Smooth muscle cell (in vitro differentiated cells): ENCODE measurements around the gene TCERG1L. TPM values are rescaled to one million over a fixed set of nuclear protein-coding genes. Genes with fewer than 3 reads are reported as not detected.

Source experiments
- DNase-seq: peaks from one replicate; lab custom pipeline; 2025; ENCODE audit not compliant: unreplicated experiment; lab: John Stamatoyannopoulos, UW
- H2AFZ ChIP-seq: fragments of 200-600 bp; sonication (generic); 2 replicates; pipeline ENCODE4 v1.6.0; 2016; ENCODE audit warnings: antibody characterized with exemption, low read depth, mild to moderate bottlenecking
- H3F3A ChIP-seq: fragments of 200-600 bp; sonication (generic); 2 replicates; pipeline ENCODE4 v1.6.0; 2017; ENCODE audit warnings: antibody characterized with exemption, low read depth
- H3K27ac ChIP-seq: fragments of 200-600 bp; sonication (generic); 2 replicates; pipeline ENCODE4 v1.5.1; 2016; ENCODE audit warnings: low read depth, mild to moderate bottlenecking
- H3K27me3 ChIP-seq: fragments of 200-600 bp; sonication (generic); 2 replicates; pipeline ENCODE4 v1.6.1; 2016; ENCODE audit warnings: low read depth, mild to moderate bottlenecking
- H3K36me3 ChIP-seq: fragments of 200-600 bp; sonication (generic); 2 replicates; pipeline ENCODE4 v1.5.1; 2016; ENCODE audit warnings: low read depth
- H3K4me1 ChIP-seq: fragments of 200-600 bp; sonication (generic); 2 replicates; pipeline ENCODE4 v1.5.1; 2016; ENCODE audit warnings: low read depth
- H3K4me2 ChIP-seq: fragments of 200-600 bp; sonication (generic); 2 replicates; pipeline ENCODE4 v1.6.0; 2016; ENCODE audit warnings: mild to moderate bottlenecking
- H3K4me3 ChIP-seq: fragments of 200-600 bp; sonication (generic); 2 replicates; pipeline ENCODE4 v1.5.1; 2016; ENCODE audit warnings: mild to moderate bottlenecking
- H3K79me2 ChIP-seq: fragments of 200-600 bp; sonication (generic); 2 replicates; pipeline ENCODE4 v1.6.0; 2016; ENCODE audit warnings: low read depth, mild to moderate bottlenecking
- H3K9ac ChIP-seq: fragments of 200-600 bp; sonication (generic); 2 replicates; pipeline ENCODE4 v1.6.0; 2016; ENCODE audit warnings: low read depth
- H3K9me3 ChIP-seq: fragments of 200-600 bp; sonication (generic); replicated peaks from 2 replicates; pipeline ENCODE4 v1.5.1; 2016; ENCODE audit warnings: low read depth
- H4K20me1 ChIP-seq: fragments of 200-600 bp; sonication (generic); 2 replicates; pipeline ENCODE4 v1.6.0; 2016; ENCODE audit warnings: low read depth
- CTCF ChIP-seq: fragments of 200-600 bp; sonication (generic); IDR thresholded peaks from 2 replicates; pipeline ENCODE4 v1.5.1; 2017; ENCODE audit warnings: borderline replicate concordance, mild to moderate bottlenecking, antibody characterized with exemption; ENCODE audit not compliant: insufficient read depth, poor library complexity, severe bottlenecking
- WGBS: methylation state at CpG from one replicate; pipeline ENCODE4 v1.1.7; 2016; ENCODE audit warnings: low lambda C conversion rate; 5-methylcytosine and 5-hydroxymethylcytosine counted together
- polyA plus RNA-seq: library from polyadenylated mRNA; unstranded; fragments of >200 nt; fragmentation: Nextera tagmentation; extraction: Ambion mirVana; gene quantifications from 2 replicates; pipeline ENCODE4 v1.2.1, GENCODE V29; 2016
- total RNA-seq: library from RNA; depleted of rRNA; stranded (reverse); fragments of >200 nt; gene quantifications from 2 replicates; pipeline ENCODE4 v1.2.3, GENCODE V29; 2014

The TCERG1L gene
- total and polyA plus RNA-seq, 2 experiments from 2014 or later: not detected

DNA sequence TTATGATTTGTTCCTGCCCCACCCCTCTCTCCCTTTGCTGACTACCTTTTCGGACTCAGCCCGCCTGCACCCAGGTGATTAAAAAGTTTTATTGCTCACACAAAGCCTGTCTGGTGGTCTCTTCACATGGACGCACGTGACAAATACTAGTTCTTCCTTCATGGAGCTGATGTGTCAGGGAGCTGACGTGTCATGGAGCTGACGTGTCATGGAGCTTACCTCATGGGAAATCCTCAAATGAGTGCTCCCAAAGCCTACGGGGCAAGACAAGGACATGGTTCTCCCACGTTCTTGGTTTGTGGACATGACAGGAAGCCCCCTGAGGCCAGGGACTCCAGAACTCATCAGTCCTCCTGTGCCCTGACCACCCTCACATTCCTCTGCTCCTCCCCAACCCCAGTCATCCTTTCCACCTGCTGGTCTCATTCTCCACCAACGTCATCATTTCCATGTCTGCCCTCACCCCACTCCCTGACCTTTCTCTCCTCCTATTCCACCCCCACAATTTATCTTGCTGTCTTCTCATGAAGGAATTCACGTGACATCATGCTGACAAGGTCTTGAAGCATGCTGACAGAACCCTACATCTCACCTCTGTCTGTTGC is 261.3 kb downstream of the TCERG1L start:
- no peak for DNase-seq
- H2AFZ ChIP-seq: no peak overlapping the region
- no peaks in the 10 kb centered on the region for H4K20me1 ChIP-seq
- no peaks in the 10 kb centered on the region for H3K27me3 ChIP-seq
- no peak overlapping the region for H3K9ac ChIP-seq
- H3K4me1 ChIP-seq: peaks cover 6% of the 10 kb centered on the region
- no peak overlapping the region for H3K4me2 ChIP-seq
- H3K79me2 ChIP-seq: no peaks in the 10 kb centered on the region
- no peak overlapping the region for H3K27ac ChIP-seq
- no peak for TF ChIP-seq CTCF
- H3K36me3 ChIP-seq: no peaks in the 10 kb centered on the region
- 82% methylated on average over 9 of the region's 10 CpGs for WGBS
- no peak overlapping the region for H3K4me3 ChIP-seq
- no peaks in the 10 kb centered on the region for H3K9me3 ChIP-seq
- no peaks in the 10 kb centered on the region for H3F3A ChIP-seq

GRCh38 chr10:131049016-131049415 is 262.5 kb downstream of the TCERG1L start:
- Histone ChIP-seq H3K4me1 (peaks cover 6% of the 10 kb centered on the region), H3K9ac (no peak overlapping the region), H3K27ac (no peak overlapping the region), H3K79me2 (no peaks in the 10 kb centered on the region), H2AFZ (no peak overlapping the region), H3K36me3 (no peaks in the 10 kb centered on the region), H3K4me2 (no peak overlapping the region), H3K4me3 (no peak overlapping the region), H3K9me3 (no peaks in the 10 kb centered on the region), H4K20me1 (no peaks in the 10 kb centered on the region), H3F3A (no peaks in the 10 kb centered on the region), H3K27me3 (no peaks in the 10 kb centered on the region)
- DNase-seq: no peak
- 25% methylated on average over 3 of the region's 3 CpGs for WGBS
- TF ChIP-seq CTCF: no peak

DNA sequence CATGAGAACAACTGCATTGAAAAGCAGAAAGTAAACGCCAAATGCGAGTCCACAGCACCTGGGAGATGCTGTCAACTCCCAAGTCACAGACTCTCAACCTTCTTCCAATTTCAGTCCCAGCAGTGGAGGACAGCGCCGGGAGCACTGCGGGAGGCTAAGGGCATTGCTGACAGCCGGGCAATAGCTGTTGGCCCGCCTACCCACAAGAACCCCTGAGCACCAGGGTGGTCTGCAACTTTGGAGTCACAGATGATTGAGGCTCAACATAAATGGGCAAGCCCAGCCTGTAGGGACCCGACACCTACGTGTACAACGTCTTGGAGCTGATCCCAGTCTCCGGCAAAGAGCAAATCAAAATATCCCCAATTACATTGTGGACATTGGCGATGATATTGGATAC is 262.9 kb downstream of the TCERG1L start:
- TF ChIP-seq CTCF: no peak
- no peaks in the 10 kb centered on the region for H3K79me2 ChIP-seq
- no peak overlapping the region for H3K4me3 ChIP-seq
- no peak overlapping the region for H2AFZ ChIP-seq
- H3K4me2 ChIP-seq: no peak overlapping the region
- H3K4me1 ChIP-seq: peaks cover 6% of the 10 kb centered on the region
- no peak overlapping the region for H3K9ac ChIP-seq
- H3K27ac ChIP-seq: no peak overlapping the region
- H3K36me3 ChIP-seq: no peaks in the 10 kb centered on the region
- WGBS: 45% methylated on average over 12 of the region's 12 CpGs
- H4K20me1 ChIP-seq: no peaks in the 10 kb centered on the region
- no peaks in the 10 kb centered on the region for H3K27me3 ChIP-seq
- H3K9me3 ChIP-seq: no peaks in the 10 kb centered on the region
- H3F3A ChIP-seq: no peaks in the 10 kb centered on the region
- no peak for DNase-seq

DNA sequence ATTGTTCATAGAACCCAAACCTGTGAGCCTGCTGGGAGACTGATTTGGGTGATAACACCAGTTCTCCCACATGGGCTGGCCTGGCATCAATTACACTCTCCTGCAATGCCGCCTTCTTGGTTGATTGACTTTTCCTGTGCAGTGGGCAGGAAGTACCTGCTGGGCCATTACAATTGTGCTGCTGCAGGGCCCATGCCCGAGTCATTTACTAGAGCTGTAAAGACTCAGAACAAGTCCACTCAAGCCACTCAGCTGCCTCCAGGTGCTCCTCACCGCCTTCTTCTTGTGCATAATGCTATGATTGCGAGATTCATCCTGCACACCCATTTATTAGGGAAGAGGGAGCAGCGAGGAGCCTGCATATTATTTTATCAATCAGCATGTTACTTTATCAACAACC is 264.0 kb downstream of the TCERG1L start:
- H4K20me1 ChIP-seq: no peaks in the 10 kb centered on the region
- WGBS: 74% methylated on average over 5 of the region's 5 CpGs
- H3K79me2 ChIP-seq: no peaks in the 10 kb centered on the region
- TF ChIP-seq CTCF: no peak
- H2AFZ ChIP-seq: no peak overlapping the region
- H3K9ac ChIP-seq: no peak overlapping the region
- H3K4me1 ChIP-seq: peaks cover 6% of the 10 kb centered on the region
- no peaks in the 10 kb centered on the region for H3K36me3 ChIP-seq
- no peak for DNase-seq
- H3F3A ChIP-seq: no peaks in the 10 kb centered on the region
- no peaks in the 10 kb centered on the region for H3K27me3 ChIP-seq
- H3K4me2 ChIP-seq: no peak overlapping the region
- H3K9me3 ChIP-seq: no peaks in the 10 kb centered on the region
- no peak overlapping the region for H3K27ac ChIP-seq
- no peak overlapping the region for H3K4me3 ChIP-seq
